HepG2 (cell line): Measurements from ENCODE around the gene LYZ. TPM values are rescaled to one million over a fixed set of nuclear protein-coding genes. Genes with fewer than 3 reads are reported as not detected.

Experiments used
- DNMT1 ChIP-seq: sonication (generic); formaldehyde crosslinking; IDR thresholded peaks from 2 replicates; pipeline ENCODE4 v1.5.1; 2020; ENCODE audit warnings: mild to moderate bottlenecking, missing genetic modification reagents
- DR1 ChIP-seq: sonication (generic); formaldehyde crosslinking; IDR thresholded peaks from 2 replicates; pipeline ENCODE4 v1.8.0; 2021; ENCODE audit warnings: mild to moderate bottlenecking, missing genetic modification reagents, inconsistent platforms
- FOXC1 ChIP-seq: sonication (generic); formaldehyde crosslinking; IDR thresholded peaks from 2 replicates; pipeline ENCODE4 v1.8.0; 2022; ENCODE audit warnings: mild to moderate bottlenecking, missing genetic modification reagents, borderline replicate concordance
- HNF4G ChIP-seq, 2 experiments: sonication (generic) in 1 of 2; formaldehyde crosslinking in 1 of 2; IDR thresholded peaks; 2 replicates each; pipeline versions ENCODE4 v1.4.0 to v1.6.1; 2011 to 2020; ENCODE audit warnings: borderline replicate concordance in 2 of 2, low read depth in 2 of 2, mild to moderate bottlenecking in 2 of 2, low read length in 1 of 2, missing genetic modification reagents in 1 of 2, moderate library complexity in 1 of 2
- HOXA9 ChIP-seq: sonication (generic); formaldehyde crosslinking; IDR thresholded peaks from 2 replicates; pipeline ENCODE4 v1.8.1; 2022; ENCODE audit warnings: missing genetic modification reagents, mild to moderate bottlenecking, moderate library complexity, borderline replicate concordance
- NCOA2 ChIP-seq: sonication (generic); formaldehyde crosslinking; IDR thresholded peaks from 2 replicates; pipeline ENCODE4 v1.8.0; 2022; ENCODE audit warnings: inconsistent platforms
- ONECUT2 ChIP-seq: sonication (generic); formaldehyde crosslinking; IDR thresholded peaks from 2 replicates; pipeline ENCODE4 v1.4.0; 2020; ENCODE audit warnings: missing genetic modification reagents
- SOX13 ChIP-seq, 3 experiments: fragments of 450-650 bp in 1 of 3; sonication (generic) in 1 of 3; formaldehyde crosslinking in 1 of 3; IDR thresholded peaks in 2 of 3; conservative IDR thresholded peaks in 1 of 3; 2 replicates each; pipeline versions ENCODE4 v1.5.0 to v1.6.1; 2016 to 2020; ENCODE audit warnings: antibody characterized with exemption in 1 of 3, mild to moderate bottlenecking in 1 of 3, missing compliant biosample characterization in 1 of 3, missing genetic modification reagents in 1 of 3, moderate library complexity in 1 of 3
- TCF7 ChIP-seq: sonication (generic); IDR thresholded peaks from 2 replicates; pipeline ENCODE4 v1.6.1; 2016; ENCODE audit warnings: antibody characterized with exemption, low read depth
- USF2 ChIP-seq, 2 experiments: sonication (generic) in 1 of 2; formaldehyde crosslinking in 1 of 2; IDR thresholded peaks; 2 replicates each; pipeline versions ENCODE4 v1.5.1 to v1.6.1; 2011 to 2020; ENCODE audit warnings: borderline replicate concordance in 1 of 2, low read depth in 1 of 2, low read length in 1 of 2, mild to moderate bottlenecking in 1 of 2, missing genetic modification reagents in 1 of 2, moderate library complexity in 1 of 2
- YEATS4 ChIP-seq: sonication (generic); formaldehyde crosslinking; IDR thresholded peaks from 2 replicates; pipeline ENCODE4 v1.4.0; 2020; ENCODE audit warnings: missing genetic modification reagents, borderline replicate concordance
- ZFP36L2 ChIP-seq: sonication (generic); formaldehyde crosslinking; IDR thresholded peaks from 2 replicates; pipeline ENCODE4 v1.4.0; 2020; ENCODE audit warnings: missing genetic modification reagents
- ZNF263 ChIP-seq: sonication (generic); formaldehyde crosslinking; IDR thresholded peaks from 2 replicates; pipeline ENCODE4 v1.4.0; 2020; ENCODE audit warnings: missing genetic modification reagents
- ZNF264 ChIP-seq: sonication (generic); formaldehyde crosslinking; IDR thresholded peaks from 2 replicates; pipeline ENCODE4 v1.4.0; 2020; ENCODE audit warnings: missing genetic modification reagents
- ZNF704 ChIP-seq: sonication (generic); formaldehyde crosslinking; IDR thresholded peaks from 2 replicates; pipeline ENCODE4 v1.8.1; 2023; ENCODE audit warnings: mild to moderate bottlenecking, inconsistent platforms, moderate library complexity, missing genetic modification reagents, borderline replicate concordance
- ZNF790 ChIP-seq: sonication (generic); formaldehyde crosslinking; IDR thresholded peaks from 2 replicates; pipeline ENCODE4 v1.8.0; 2022; ENCODE audit warnings: missing genetic modification reagents, mild to moderate bottlenecking, borderline replicate concordance
- ZNF850 ChIP-seq: sonication (generic); formaldehyde crosslinking; conservative IDR thresholded peaks from 2 replicates; pipeline ENCODE4 v1.9.0; 2021; ENCODE audit warnings: mild to moderate bottlenecking, missing genetic modification reagents
- ZSCAN21 ChIP-seq: sonication (generic); formaldehyde crosslinking; IDR thresholded peaks from 2 replicates; pipeline ENCODE4 v1.8.0; 2022; ENCODE audit warnings: mild to moderate bottlenecking, missing genetic modification reagents, moderate library complexity, borderline replicate concordance
- polyA plus RNA-seq, 8 experiments: library from polyadenylated mRNA; depleted of rRNA in 3 of 8; stranded (reverse) in 7 of 8; unstranded in 1 of 8; fragments of >200 nt; fragmentation: Illumina TruSeq in 4 of 8; extraction: Trizol in 4 of 8; gene quantifications; 2 replicates each; pipeline versions ENCODE4 v1.2.1 to v1.2.3, GENCODE V29; 2011 to 2016; ENCODE audit warnings: low read depth in 4 of 8, missing spikeins in 1 of 8, mixed read lengths in 1 of 8; ENCODE audit not compliant: insufficient read depth in 1 of 8
- total RNA-seq, 5 experiments: library from RNA; depleted of rRNA; stranded (reverse); fragments of >200 nt; fragmentation: Illumina TruSeq; extraction: Trizol; gene quantifications; 2 replicates each; pipeline ENCODE4 v1.2.3, GENCODE V29; 2016; ENCODE audit warnings: low read depth in 1 of 5
- TF ChIP-seq, protein P1 (sequence below): sonication (generic); formaldehyde crosslinking; IDR thresholded peaks from 2 replicates; pipeline ENCODE4 v1.5.1; 2020; ENCODE audit warnings: mild to moderate bottlenecking, missing genetic modification reagents, moderate library complexity

LYZ gene
- total and polyA plus RNA-seq, 2 of the 13 experiments (the other 11 are each of a cell fraction or from before 2014, with no cell fraction given): 1,788 to 2,054 TPM

- no peak for TF ChIP-seq ZNF790 (CRISPR knock-in tag)
- TF ChIP-seq FOXC1: no peak; the same call in 1 of the 2 replicates
- peak; percentile 90; the same call in 1 of the 2 replicates for TF ChIP-seq DNMT1
- no peak for TF ChIP-seq ZNF850 (CRISPR knock-in tag)
- peak; percentile 98 for TF ChIP-seq YEATS4 (CRISPR knock-in tag)
- no peak for TF ChIP-seq USF2 (IDR thresholded peaks at IDR 0.05; ENCODE audit: low read depth, low read length)
- TF ChIP-seq USF2 (CRISPR knock-in tag; IDR thresholded peaks at IDR 0.05; ENCODE audit: borderline replicate concordance): no peak; the same call in 1 of the 2 replicates
- peak; percentile 94 for TF ChIP-seq ZNF704
- peak; percentile 72; the same call in 1 of the 2 replicates for TF ChIP-seq HNF4G (IDR thresholded peaks at IDR 0.05; ENCODE audit: borderline replicate concordance, low read depth, low read length)
- peak; percentile 73 for TF ChIP-seq HNF4G (CRISPR knock-in tag; IDR thresholded peaks at IDR 0.05; ENCODE audit: borderline replicate concordance, low read depth)
- peak; percentile 89 for TF ChIP-seq ZNF263 (CRISPR knock-in tag)
- no peak for TF ChIP-seq ONECUT2 (CRISPR knock-in tag)
- TF ChIP-seq NCOA2 (CRISPR knock-in tag): peak; percentile 41; the same call in 1 of the 2 replicates
- TF ChIP-seq ZFP36L2 (CRISPR knock-in tag): no peak
- 0 out of 2 replicates have a peak, but pooled peaks have one; percentile 45 for TF ChIP-seq ZNF264 (CRISPR knock-in tag)
- TF ChIP-seq SOX13 (IDR thresholded peaks at IDR 0.05): no peak
- no peak; a peak in 1 of 4 replicates for TF ChIP-seq SOX13 (CRISPR knock-in tag; conservative IDR thresholded peaks at IDR 0.05 in 1 of 2, IDR thresholded peaks at IDR 0.05 in 1 of 2)
- TF ChIP-seq TCF7: no peak
- TF ChIP-seq, protein P1, sequence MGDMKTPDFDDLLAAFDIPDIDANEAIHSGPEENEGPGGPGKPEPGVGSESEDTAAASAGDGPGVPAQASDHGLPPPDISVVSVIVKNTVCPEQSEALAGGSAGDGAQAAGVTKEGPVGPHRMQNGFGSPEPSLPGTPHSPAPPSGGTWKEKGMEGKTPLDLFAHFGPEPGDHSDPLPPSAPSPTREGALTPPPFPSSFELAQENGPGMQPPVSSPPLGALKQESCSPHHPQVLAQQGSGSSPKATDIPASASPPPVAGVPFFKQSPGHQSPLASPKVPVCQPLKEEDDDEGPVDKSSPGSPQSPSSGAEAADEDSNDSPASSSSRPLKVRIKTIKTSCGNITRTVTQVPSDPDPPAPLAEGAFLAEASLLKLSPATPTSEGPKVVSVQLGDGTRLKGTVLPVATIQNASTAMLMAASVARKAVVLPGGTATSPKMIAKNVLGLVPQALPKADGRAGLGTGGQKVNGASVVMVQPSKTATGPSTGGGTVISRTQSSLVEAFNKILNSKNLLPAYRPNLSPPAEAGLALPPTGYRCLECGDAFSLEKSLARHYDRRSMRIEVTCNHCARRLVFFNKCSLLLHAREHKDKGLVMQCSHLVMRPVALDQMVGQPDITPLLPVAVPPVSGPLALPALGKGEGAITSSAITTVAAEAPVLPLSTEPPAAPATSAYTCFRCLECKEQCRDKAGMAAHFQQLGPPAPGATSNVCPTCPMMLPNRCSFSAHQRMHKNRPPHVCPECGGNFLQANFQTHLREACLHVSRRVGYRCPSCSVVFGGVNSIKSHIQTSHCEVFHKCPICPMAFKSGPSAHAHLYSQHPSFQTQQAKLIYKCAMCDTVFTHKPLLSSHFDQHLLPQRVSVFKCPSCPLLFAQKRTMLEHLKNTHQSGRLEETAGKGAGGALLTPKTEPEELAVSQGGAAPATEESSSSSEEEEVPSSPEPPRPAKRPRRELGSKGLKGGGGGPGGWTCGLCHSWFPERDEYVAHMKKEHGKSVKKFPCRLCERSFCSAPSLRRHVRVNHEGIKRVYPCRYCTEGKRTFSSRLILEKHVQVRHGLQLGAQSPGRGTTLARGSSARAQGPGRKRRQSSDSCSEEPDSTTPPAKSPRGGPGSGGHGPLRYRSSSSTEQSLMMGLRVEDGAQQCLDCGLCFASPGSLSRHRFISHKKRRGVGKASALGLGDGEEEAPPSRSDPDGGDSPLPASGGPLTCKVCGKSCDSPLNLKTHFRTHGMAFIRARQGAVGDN (CRISPR knock-in tag): peak; percentile 99
- TF ChIP-seq HOXA9 (CRISPR knock-in tag): no peak
- TF ChIP-seq ZSCAN21 (CRISPR knock-in tag): peak; percentile 58; the same call in 1 of the 2 replicates
- TF ChIP-seq DR1: peak; percentile 80; the same call in 1 of the 2 replicates
Measured at GRCh38 chr12:69359531-69360347, 11.6 kb downstream of the LYZ start, which contains the start of gene YEATS4 (continued).
